ENCODE results near the gene MEAF6.
A peak's percentile ranks its signal among the peaks of the same experiment; 100 is the strongest.

DNA sequence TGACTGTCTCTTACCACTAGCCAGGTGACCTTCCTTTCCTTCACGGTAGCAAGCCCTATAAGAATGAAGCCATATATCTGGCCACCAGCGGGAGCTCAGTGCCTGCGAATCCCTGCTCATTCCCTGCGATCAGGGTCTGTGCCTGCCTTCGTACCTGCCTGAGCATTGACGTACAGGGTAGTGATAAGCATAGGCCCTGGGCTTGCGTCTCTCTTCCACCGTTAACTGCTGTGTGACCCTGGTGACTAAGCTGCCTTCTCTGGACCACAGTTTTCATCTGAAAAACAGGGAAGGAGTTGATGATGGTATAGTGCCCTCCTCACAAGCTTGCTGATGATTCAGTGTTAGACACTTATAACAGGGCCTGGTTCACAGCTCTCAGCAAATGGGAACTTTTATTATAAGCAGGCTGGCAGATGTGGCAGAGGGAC lies 36.1 kb downstream of the MEAF6 start:
- TF ChIP-seq POLR2A (IDR thresholded peaks at IDR 0.05; ENCODE audit: low read depth, low read length), result no peak; the same call in 1 of the 2 replicates
- peak; percentile 15; the same call in 1 of the 2 replicates for TF ChIP-seq POLR2AphosphoS5 (IDR thresholded peaks at IDR 0.05; ENCODE audit: low read depth, low read length)

Data from GM12892 (cell line).